Activated CD4-positive, alpha-beta T cell treated with anti-CD3 and anti-CD28 coated beads for 36 hours (primary cell): ENCODE data around the gene TMEM38A. TPM values are rescaled to one million over a fixed set of nuclear protein-coding genes. Genes with fewer than 3 reads are reported as not detected.
A peak's percentile ranks its signal among the peaks of the same experiment; 100 is the strongest.
"Not testable (repeated sequence)": the region's sequence is repeated elsewhere in the genome, so short reads cannot be mapped to it uniquely, and the experiment has no call there.

Experiments
- ATAC-seq: fragments of 200-7000 bp; cut with Tn5 transposase; one replicate; pipeline ENCODE4 v1.10.0; 2021; ENCODE audit warnings: mild to moderate bottlenecking, moderate library complexity
- CTCF ChIA-PET: fragments of 350-600 bp; sonication (Branson Sonifier 250); formaldehyde crosslinking; loops from one replicate; lab custom pipeline; 2021; ENCODE audit warnings: antibody characterized with exemption; lab: Charles Lee
- POLR2A ChIA-PET: fragments of 350-600 bp; sonication (Branson Sonifier 250); formaldehyde crosslinking; loops from one replicate; lab custom pipeline; 2021; ENCODE audit warnings: antibody characterized with exemption, inconsistent platforms; lab: Charles Lee
- DNase-seq: peaks from one replicate; pipeline ENCODE4 v3.0.0-alpha.2; 2020
- H3K27ac Mint-ChIP-seq: one replicate; pipeline ENCODE4 v1.8.0; 2021; ENCODE audit warnings: mixed read lengths
- H3K27me3 Mint-ChIP-seq: one replicate; pipeline ENCODE4 v1.8.0; 2021; ENCODE audit warnings: mixed read lengths
- H3K36me3 Mint-ChIP-seq: one replicate; pipeline ENCODE4 v1.8.0; 2021; ENCODE audit warnings: low read depth, mixed read lengths
- H3K4me1 Mint-ChIP-seq: one replicate; pipeline ENCODE4 v1.8.0; 2021; ENCODE audit warnings: mixed read lengths
- H3K4me3 Mint-ChIP-seq: one replicate; pipeline ENCODE4 v1.8.0; 2021; ENCODE audit warnings: mild to moderate bottlenecking, moderate library complexity, mixed read lengths
- H3K9me3 Mint-ChIP-seq: one replicate; pipeline ENCODE4 v1.8.0; 2021; ENCODE audit warnings: low read depth, mixed read lengths
- intact Hi-C, 2 experiments: fragments of 100-400 bp; cut with DNase I in 1 of 2; cut with micrococcal nuclease in 1 of 2; formaldehyde crosslinking; loops; one replicate each; pipeline versions ENCODE4 v1.14.2 to v1.15.1; 2022 to 2024; cut with DNase I, micrococcal nuclease
- total RNA-seq, 2 experiments: library from RNA; stranded (reverse); gene quantifications; one replicate each; pipeline ENCODE4 v1.2.3, GENCODE V29; 2021

The TMEM38A gene
- total RNA-seq, 2 experiments from 2014 or later, result 0.89 to 1.2 TPM

DNA sequence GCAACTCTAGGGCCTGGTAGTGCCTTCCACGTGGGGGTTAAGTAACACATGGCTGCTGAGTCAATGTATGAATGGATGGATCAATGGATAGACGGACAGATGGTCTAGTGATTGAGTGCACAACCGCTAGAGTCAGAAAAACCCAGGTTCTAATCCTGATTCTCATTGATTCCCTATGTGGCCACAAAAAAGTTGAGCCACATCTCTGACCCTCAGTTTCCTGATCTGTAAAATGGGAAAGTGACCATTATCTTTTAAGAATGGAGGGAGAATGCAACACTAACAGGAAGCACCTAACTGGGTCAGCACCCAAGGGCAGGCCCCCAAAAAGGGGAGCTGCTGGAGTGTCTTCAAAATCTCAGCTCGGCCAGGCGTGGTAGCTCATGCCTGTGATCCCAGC, 3.6 kb upstream of the TMEM38A start:
- DNase-seq (no peak), ATAC-seq (no peak)
- ChIA-PET CTCF (interaction anchor here (0.7 kb wide), 1 partner anchor 9 kb away, joined by 3 read pairs; no protein-coding TSS in a partner anchor), POLR2A (interaction anchor here (0.7 kb wide), 1 partner anchor 33 kb away, joined by 14 read pairs; no protein-coding TSS in a partner anchor)
- intact Hi-C loops, result no loop called here
- Mint-ChIP-seq H3K9me3 (no peaks in the 10 kb centered on the region), H3K27ac (no peak overlapping the region), H3K36me3 (peaks cover 51% of the 10 kb centered on the region), H3K27me3 (peaks cover 4% of the 10 kb centered on the region), H3K4me3 (no peak overlapping the region), H3K4me1 (peaks cover 38% of the 10 kb centered on the region)

DNA sequence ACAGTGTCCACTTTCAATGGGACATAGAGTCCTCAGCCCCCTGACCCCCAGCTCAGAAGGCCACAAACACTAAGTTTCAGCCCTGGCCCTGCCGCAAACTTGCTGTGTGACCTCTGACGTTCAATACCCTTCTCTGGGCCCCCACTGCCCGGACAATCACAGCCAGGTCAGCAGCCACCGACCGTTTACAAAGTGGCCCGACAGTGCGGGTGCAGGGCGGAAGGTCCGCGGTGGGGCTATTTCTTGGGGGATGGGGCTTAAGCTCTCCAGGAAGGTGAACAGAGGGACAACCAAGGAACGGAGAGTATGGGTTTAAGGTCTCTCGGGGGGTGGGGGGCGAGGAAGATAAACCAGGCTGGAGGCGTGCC, 1.5 kb upstream of the TMEM38A start:
- CTCF ChIA-PET, result interaction anchor here (0.6 to 1.4 kb wide), 2 partner anchors 30 to 343 kb away, joined by 3 to 6 read pairs; no protein-coding TSS in a partner anchor
- Mint-ChIP-seq H3K9me3 (no peaks in the 10 kb centered on the region), H3K4me1 (peaks cover 36% of the 10 kb centered on the region), H3K36me3 (peaks cover 33% of the 10 kb centered on the region), H3K27ac (peak overlapping the region; percentile 94), H3K4me3 (peak overlapping the region; percentile 99), H3K27me3 (peaks cover 4% of the 10 kb centered on the region)
- POLR2A ChIA-PET, result interaction anchor here (1.5 kb wide), 1 partner anchor 72 kb away, joined by 4 read pairs; no protein-coding TSS in a partner anchor
- ATAC-seq (no peak), DNase-seq (no peak)
- intact Hi-C loops, result loop anchor here in 1 of 2 experiments (1.0 kb wide), 1 partner anchor 170 kb away; the partner anchor contains the start of gene SIN3B

DNA sequence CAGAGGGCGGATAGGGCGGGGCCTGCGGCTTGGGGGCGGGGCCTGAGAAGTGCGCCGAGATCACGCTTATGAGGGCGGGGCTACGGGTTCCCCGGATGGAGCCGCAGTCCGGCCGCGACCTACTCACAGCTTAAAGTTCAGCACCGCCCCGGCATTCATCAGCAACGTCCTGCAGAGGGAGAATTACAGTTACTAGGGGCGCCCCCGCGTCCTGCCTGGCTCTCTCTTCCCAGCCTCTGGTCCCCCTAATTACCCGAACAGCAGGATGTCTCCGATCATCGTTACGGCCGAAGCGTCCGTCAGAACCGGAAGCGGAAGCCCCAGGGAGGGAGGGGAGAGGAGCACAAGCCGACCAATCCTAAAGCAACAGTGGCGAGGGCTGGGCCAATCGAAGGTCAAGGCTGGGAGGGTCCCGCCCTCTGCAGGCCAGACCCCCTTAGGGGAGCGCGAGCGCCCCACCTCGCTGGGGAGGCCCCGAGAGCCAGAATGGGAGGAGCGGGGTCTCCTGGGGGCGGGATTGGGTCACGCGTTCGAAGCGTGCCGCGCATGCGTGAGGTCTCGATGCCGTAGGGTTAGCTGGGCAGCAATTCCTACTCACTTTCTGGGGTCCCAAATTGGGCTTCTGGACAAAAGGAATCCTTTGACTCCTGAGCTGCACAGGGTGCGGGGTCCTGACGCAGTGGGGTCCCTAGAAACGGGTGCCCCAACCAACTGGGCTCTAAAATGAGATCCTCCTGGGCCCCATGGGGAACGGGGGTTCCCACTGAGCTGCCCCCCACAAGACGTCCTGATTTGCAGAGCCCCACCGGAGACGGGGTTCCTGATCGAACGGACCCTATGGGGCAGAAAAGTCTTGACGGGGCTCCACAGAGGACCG, 869 bp upstream of the TMEM38A start, which contains the start of gene SMIM7:
SMIM7 (minus strand) TSS at position 313 of the 877 bp plus-strand sequence; CDS start at position 279, 34 bp downstream.
- DNase-seq, result peak; percentile 99
- H3K27me3 Mint-ChIP-seq, result peaks cover 4% of the 10 kb centered on the region
- H3K4me3 Mint-ChIP-seq, result peak within 1 kb of the TSS; percentile 99
- peak; percentile 99 for ATAC-seq
- POLR2A ChIA-PET, result interaction anchor here (1.5 to 1.6 kb wide), 2 partner anchors 73 to 76 kb away, joined by 4 to 6 read pairs; no protein-coding TSS in a partner anchor
- intact Hi-C loops, result loop anchor here (1.0 to 5.0 kb wide), 16 partner anchors 32 to 823 kb away; partner anchors contain the start of genes CHERP (in 2 of the 2), MED26 (in 2 of the 2), AP1M1 (in 1 of the 2) and BABAM1 (in 1 of the 2)
- peaks cover 30% of the 10 kb centered on the region for H3K36me3 Mint-ChIP-seq
- CTCF ChIA-PET, result interaction anchor here (0.6 to 1.4 kb wide), 2 partner anchors 30 to 68 kb away, joined by 3 to 6 read pairs; no protein-coding TSS in a partner anchor
- H3K27ac Mint-ChIP-seq, result peak within 1 kb of the TSS; percentile 94
- H3K4me1 Mint-ChIP-seq, result peaks cover 34% of the 10 kb centered on the region
- no peaks in the 10 kb centered on the region for H3K9me3 Mint-ChIP-seq

DNA sequence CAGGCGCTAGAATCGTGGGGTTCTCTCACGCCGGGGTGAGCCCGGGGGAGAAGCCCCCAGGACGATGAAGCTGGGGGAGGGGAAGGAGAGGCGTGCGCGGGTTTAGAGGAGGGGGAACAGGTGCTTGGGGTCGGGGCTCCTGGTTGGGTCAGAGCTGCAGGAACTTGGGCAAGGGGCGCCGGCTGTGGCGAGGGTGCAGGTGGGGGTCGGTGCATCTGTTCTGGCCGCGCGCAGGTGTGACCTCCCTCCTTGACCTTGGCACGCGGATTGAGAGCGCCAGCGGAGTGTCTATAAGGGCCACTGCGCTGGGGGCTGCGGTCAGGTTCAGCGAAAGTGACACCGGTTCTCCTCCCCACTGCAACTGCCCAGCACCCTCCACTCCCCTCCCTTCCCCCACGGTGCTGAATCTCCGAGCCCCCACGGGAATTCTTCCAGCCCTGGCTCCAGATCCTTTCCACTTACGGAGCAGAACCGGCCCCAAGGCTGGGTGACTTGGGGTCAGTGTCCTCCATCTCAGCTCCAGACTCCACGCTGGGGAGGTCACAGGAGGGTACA, 618 bp downstream of the TMEM38A start:
- ChIA-PET CTCF (interaction anchor here (0.7 kb wide), 1 partner anchor 74 kb away, joined by 3 read pairs; no protein-coding TSS in a partner anchor), POLR2A (interaction anchor here (1.6 kb wide), 1 partner anchor 77 kb away, joined by 6 read pairs; no protein-coding TSS in a partner anchor)
- DNase-seq (peak; percentile 32), ATAC-seq (no peak)
- intact Hi-C loops, result loop anchor here (2.0 to 5.0 kb wide), 4 partner anchors 74 to 825 kb away; partner anchors contain the start of genes MRPL34 (in 1 of the 2) and OCEL1 (in 1 of the 2)
- Mint-ChIP-seq H3K9me3 (no peaks in the 10 kb centered on the region), H3K4me1 (peaks cover 28% of the 10 kb centered on the region), H3K27ac (peak overlapping the region; percentile 55), H3K36me3 (peaks cover 18% of the 10 kb centered on the region), H3K27me3 (peaks cover 4% of the 10 kb centered on the region), H3K4me3 (peak overlapping the region; percentile 72)

DNA sequence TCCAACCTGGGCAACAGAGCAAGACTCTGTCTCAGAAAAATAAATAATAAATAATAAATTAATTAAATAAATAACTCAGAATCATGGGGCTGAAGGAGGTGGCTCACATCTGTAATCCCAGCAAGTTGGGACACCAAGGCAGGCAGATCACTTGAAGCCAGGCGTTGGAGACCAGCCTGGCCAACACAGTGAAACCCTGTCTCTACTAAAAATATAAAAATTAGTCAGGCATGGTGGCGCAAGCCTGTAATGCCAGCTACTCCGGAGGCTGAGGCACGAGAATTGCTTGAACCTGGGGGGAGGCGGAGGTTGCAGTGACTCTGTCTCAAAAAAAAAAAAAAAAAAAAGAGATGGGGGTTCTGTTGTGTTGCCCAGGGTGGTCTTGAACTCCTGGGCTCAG, 7.2 kb downstream of the TMEM38A start:
- H3K4me1 Mint-ChIP-seq, result no peaks in the 10 kb centered on the region
- POLR2A ChIA-PET, result no interaction called here
- no peaks in the 10 kb centered on the region for H3K9me3 Mint-ChIP-seq
- CTCF ChIA-PET, result no interaction called here
- no peak overlapping the region for H3K27ac Mint-ChIP-seq
- no peak for DNase-seq
- H3K27me3 Mint-ChIP-seq, result no peaks in the 10 kb centered on the region
- no peak for ATAC-seq
- intact Hi-C loops, result no loop called here
- no peaks in the 10 kb centered on the region for H3K36me3 Mint-ChIP-seq
- H3K4me3 Mint-ChIP-seq, result no peak overlapping the region

DNA sequence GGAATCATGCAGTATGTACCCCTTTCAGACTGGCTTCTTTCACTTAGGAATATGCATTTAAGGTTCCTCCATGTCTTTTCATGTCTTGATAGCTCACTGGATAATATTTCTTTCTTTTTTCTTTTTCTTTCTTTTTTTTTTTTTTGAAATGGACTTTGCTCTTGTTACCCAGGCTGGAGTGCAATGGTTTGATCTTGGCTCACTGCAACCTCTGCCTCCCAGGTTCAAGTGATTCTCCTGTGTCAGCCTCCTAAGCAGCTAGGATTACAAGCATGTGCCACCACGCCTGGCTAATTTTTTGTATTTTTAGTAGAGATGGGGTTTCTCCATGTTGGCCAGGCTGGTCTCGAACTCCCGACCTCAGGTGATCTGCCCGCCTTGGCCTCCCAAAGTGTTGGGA, 7.8 kb downstream of the TMEM38A start:
- CTCF ChIA-PET, H3K27ac Mint-ChIP-seq, H3K4me3 Mint-ChIP-seq: not testable (repeated sequence)

DNA sequence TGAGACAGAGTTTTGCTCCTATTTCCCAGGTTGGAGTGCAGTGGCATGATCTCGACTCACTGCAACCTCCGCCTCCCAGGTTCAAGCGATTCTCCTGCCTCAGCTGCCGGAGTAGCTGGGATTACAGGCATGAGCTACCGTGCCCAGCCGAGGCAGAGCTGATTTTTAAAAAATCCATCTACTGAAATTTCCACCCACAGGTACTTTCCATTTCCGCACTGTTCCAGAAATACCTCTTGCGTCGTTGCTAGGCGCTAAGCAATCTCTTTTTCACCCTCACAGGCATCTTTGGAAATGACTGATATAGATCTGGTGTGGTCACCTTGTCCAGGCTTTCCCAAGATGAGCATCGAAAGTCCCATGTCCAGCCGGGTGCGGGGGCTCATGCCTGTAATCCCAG, 9.4 kb downstream of the TMEM38A start:
- no peak overlapping the region for H3K27ac Mint-ChIP-seq

More for the DNA sequence above, 7.8 kb downstream of the TMEM38A start:
- ATAC-seq, POLR2A ChIA-PET, H3K27me3 Mint-ChIP-seq, H3K36me3 Mint-ChIP-seq, H3K4me1 Mint-ChIP-seq, DNase-seq, intact Hi-C loops, H3K9me3 Mint-ChIP-seq: not testable (repeated sequence)

DNA sequence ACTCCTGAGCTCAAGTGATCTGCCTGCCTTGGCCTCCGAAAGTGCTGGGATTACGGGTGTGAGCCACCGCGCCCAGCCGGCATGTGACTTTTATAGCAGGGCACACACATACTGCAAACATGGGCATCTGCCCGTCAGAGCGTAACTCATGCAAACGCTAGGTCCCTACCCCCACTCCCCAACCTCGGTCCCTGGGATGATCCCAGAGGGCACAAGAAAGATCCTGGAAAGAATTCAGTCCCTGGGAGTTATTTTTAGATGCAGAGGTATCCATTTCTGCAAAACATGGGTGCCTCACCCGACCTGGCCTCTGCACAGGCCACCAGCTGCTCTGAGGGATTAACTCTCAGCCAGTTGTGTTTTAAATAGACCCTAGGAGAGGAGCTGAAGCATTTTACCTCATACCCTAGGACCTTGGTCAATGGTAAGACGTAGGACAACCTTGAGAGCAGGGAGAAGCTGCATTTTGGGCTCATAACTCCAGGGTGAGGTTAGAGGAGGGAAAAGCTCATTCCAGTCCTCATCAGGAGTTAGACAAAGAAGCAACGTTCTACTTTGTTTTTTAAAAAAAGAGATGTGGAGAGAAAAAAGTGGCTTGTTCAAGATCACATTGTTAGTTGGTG, 10.8 kb downstream of the TMEM38A start:
- DNase-seq (no peak), ATAC-seq (no peak)
- no peaks in the 10 kb centered on the region for H3K36me3 Mint-ChIP-seq
- H3K27ac Mint-ChIP-seq, result no peak overlapping the region
- no peaks in the 10 kb centered on the region for H3K9me3 Mint-ChIP-seq
- ChIA-PET CTCF (interaction anchor here (0.7 kb wide), 1 partner anchor 568 kb away, joined by 3 read pairs; no protein-coding TSS in a partner anchor), POLR2A (interaction anchor here (0.6 kb wide), 1 partner anchor 39 kb away, joined by 3 read pairs; no protein-coding TSS in a partner anchor)
- H3K4me1 Mint-ChIP-seq, result no peaks in the 10 kb centered on the region
- no peaks in the 10 kb centered on the region for H3K27me3 Mint-ChIP-seq
- intact Hi-C loops, result no loop called here
- no peak overlapping the region for H3K4me3 Mint-ChIP-seq

More for the DNA sequence above, 9.4 kb downstream of the TMEM38A start:
- CTCF ChIA-PET, result no interaction called here
- no peak for DNase-seq
- no peaks in the 10 kb centered on the region for H3K36me3 Mint-ChIP-seq
- no peak overlapping the region for H3K4me3 Mint-ChIP-seq
- H3K27me3 Mint-ChIP-seq, result no peaks in the 10 kb centered on the region
- intact Hi-C loops, result no loop called here
- POLR2A ChIA-PET, result no interaction called here
- no peaks in the 10 kb centered on the region for H3K4me1 Mint-ChIP-seq
- no peaks in the 10 kb centered on the region for H3K9me3 Mint-ChIP-seq
- ATAC-seq, result no peak

DNA sequence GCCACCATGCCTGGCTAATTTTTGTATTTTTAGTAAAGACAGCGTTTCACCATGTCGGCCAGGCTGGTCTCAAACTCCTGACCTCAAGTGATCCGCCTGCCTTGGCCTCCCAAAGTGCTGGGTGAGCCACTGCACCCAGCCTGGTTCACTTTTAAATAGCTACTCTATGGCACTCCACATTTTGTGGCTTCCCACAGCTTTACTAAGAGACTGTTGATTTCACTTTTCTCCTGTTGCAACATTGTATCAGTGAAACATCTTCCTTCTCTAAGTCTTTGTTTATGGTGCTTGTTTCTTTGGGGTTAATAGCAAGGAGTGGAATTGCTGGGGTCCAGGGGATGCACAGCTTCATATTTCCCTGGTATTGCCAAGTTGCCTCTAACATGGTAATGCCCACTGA, 12.3 kb downstream of the TMEM38A start:
- no peak for DNase-seq
- no peak overlapping the region for H3K4me3 Mint-ChIP-seq
- intact Hi-C loops, result no loop called here
- no peak for ATAC-seq
- CTCF ChIA-PET, result interaction anchor here (0.5 to 0.6 kb wide), 2 partner anchors 8 to 231 kb away, joined by 3 read pairs; no protein-coding TSS in a partner anchor
- no peaks in the 10 kb centered on the region for H3K27me3 Mint-ChIP-seq
- H3K9me3 Mint-ChIP-seq, result no peaks in the 10 kb centered on the region
- POLR2A ChIA-PET, result no interaction called here
- H3K4me1 Mint-ChIP-seq, result no peaks in the 10 kb centered on the region
- no peak overlapping the region for H3K27ac Mint-ChIP-seq
- H3K36me3 Mint-ChIP-seq, result no peaks in the 10 kb centered on the region

DNA sequence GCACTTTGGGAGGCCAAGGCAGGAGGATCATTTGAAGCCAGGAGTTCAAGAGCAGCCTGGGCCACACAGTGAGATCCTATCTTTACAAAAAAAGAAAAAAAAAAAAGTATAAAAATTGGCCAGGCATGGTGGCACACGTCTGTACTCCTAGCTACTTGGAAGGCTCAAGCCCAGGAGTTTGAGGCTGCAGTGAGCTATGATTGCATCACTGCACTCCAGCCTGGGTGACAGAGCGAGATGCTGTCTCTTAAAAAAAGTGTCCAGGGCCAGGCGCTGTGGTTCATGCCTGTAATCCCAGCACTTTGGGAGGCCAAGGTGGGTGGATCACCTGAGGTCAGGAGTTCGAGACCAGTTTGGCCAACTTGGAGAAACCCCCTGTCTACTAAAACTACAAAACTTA, 12.9 kb downstream of the TMEM38A start:
- ATAC-seq, H3K27ac Mint-ChIP-seq, DNase-seq, H3K4me1 Mint-ChIP-seq, H3K27me3 Mint-ChIP-seq, H3K36me3 Mint-ChIP-seq, H3K4me3 Mint-ChIP-seq, H3K9me3 Mint-ChIP-seq, intact Hi-C loops, CTCF ChIA-PET, POLR2A ChIA-PET: not testable (repeated sequence)
